ENCODE data around the gene ZNF784.
A peak's percentile ranks its signal among the peaks of the same experiment; 100 is the strongest.

Gene ZNF784

GRCh38 chr19:55654868-55655647 lies 30.7 kb upstream of the ZNF784 start, which contains the start of gene U2AF2 (continued):
- TF ChIP-seq ZNF23 (tag by site-specific recombination; IDR thresholded peaks at IDR 0.05; ENCODE audit: borderline replicate concordance) (no peak), ZNF596 (tag by site-specific recombination; IDR thresholded peaks at IDR 0.05) (0 out of 2 replicates have a peak, but pooled peaks have one; percentile 23), REPIN1 (tag by site-specific recombination; IDR thresholded peaks at IDR 0.05; ENCODE audit: low read depth) (0 out of 2 replicates have a peak, but pooled peaks have one; percentile 48), ZNF645 (tag by site-specific recombination; IDR thresholded peaks at IDR 0.05) (peak; percentile 89; the same call in 1 of the 2 replicates), ZBTB11 (tag by site-specific recombination; conservative IDR thresholded peaks at IDR 0.05; ENCODE audit: low read depth) (peak; percentile 78), ZNF843 (tag by site-specific recombination; IDR thresholded peaks at IDR 0.05) (peak; percentile 49; the same call in 1 of the 2 replicates), ZNF629 (tag by site-specific recombination; IDR thresholded peaks at IDR 0.05) (peak; percentile 72), ZFP69B (tag by site-specific recombination; IDR thresholded peaks at IDR 0.05) (0 out of 2 replicates have a peak, but pooled peaks have one; percentile 28), BCL11B (tag by site-specific recombination; IDR thresholded peaks at IDR 0.05; ENCODE audit: low read depth) (0 out of 2 replicates have a peak, but pooled peaks have one; percentile 22), ZNF18 (tag by site-specific recombination; IDR thresholded peaks at IDR 0.05) (no peak), INSM2 (tag by site-specific recombination; IDR thresholded peaks at IDR 0.05) (peak; percentile 67; the same call in 1 of the 2 replicates), ZBTB26 (tag by site-specific recombination; optimal IDR thresholded peaks at IDR 0.05) (peak; percentile 96), PATZ1 (tag by site-specific recombination; IDR thresholded peaks at IDR 0.05) (peak; percentile 96), ZNF692 (tag by site-specific recombination; IDR thresholded peaks at IDR 0.05) (peak; percentile 86; the same call in 1 of the 2 replicates), ZNF10 (tag by site-specific recombination; IDR thresholded peaks at IDR 0.05) (0 out of 2 replicates have a peak, but pooled peaks have one; percentile 45), ZNF239 (tag by site-specific recombination; IDR thresholded peaks at IDR 0.05) (no peak), PBX3 (CRISPR knock-in tag; IDR thresholded peaks at IDR 0.05) (peak; percentile 91), ZNF768 (tag by site-specific recombination; IDR thresholded peaks at IDR 0.05) (peak; percentile 20; the same call in 1 of the 2 replicates), ZNF335 (tag by site-specific recombination; conservative IDR thresholded peaks at IDR 0.05) (peak; percentile 84), ZBTB10 (tag by site-specific recombination; IDR thresholded peaks at IDR 0.05) (peak; percentile 93)
